ENCODE data around the gene ALG14.
"Not testable (repeated sequence)": the region's sequence is repeated elsewhere in the genome, so short reads cannot be mapped to it uniquely, and the experiment has no call there.

Gene ALG14

GRCh38 chr1:95041491-95042165 lies 31.1 kb downstream of the ALG14 start:
- DNase-seq, result peak; percentile 81

DNA sequence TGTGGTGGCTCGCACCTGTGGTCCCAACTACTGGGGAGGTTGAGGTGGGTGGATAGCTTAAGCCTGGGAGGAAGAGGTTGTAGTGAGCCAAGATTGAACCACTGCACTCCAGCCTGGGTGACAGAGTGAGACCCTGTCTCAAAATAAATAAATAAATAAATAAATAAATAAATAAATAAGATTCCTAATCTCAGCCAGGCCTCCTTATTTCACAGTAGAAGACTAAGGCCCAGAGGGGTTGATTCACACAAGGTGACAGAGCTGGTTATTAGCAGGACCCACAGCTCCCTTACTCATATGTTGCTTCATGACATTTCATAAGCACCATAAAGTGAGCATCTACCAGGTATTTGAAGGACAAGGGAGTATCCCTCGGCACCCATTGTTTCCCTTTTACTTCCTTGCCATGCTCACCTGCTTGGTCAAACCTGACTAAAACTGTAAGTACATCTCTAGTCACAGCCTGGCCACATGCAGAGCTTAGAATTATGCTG lies 32.7 kb downstream of the ALG14 start:
- no peak for DNase-seq

- DNase-seq, result no peak
These were observed 33.3 kb downstream of the ALG14 start for GRCh38 chr1:95039360-95040031.

DNA sequence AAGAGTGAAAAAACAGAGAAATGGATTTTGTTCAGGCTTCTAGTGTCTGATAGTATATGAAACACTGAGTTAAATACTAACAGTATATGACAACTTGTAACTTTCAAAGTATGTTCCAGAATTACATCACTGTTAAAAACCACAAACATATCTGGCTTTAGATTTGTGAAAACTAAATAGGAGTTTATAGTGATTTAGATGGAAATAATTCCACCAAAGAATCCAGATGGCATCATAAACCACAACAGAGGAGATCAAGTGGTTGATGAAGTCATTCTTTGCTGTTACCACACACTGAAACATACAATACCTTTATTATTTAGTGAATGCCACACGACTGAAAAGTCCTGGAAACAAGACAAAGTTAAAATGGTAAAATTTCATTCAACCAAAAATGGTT lies 37.2 kb downstream of the ALG14 start:
- no peak for DNase-seq

DNA sequence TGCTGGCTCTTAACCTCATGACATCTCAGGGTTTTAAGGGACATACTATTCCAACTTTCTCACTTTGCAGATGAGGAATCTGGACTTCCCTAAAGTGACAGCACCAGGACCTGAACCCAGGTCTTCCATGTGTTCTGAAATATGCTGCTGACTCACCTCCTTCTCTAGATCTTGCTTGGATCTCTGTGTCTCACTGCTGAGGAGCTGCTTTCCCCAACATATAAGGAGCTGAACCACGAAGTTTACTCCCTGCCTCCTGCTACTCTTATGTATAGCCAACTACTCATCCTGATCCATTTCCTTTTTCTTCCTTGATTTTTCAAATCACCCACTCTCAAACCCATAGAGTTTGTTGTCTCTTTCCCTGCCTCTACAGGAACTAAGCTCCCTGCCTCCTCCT lies 38.2 kb downstream of the ALG14 start:
- no peak for DNase-seq

- no peak for DNase-seq
These were observed 38.9 kb downstream of the ALG14 start for GRCh38 chr1:95033843-95034242.

DNA sequence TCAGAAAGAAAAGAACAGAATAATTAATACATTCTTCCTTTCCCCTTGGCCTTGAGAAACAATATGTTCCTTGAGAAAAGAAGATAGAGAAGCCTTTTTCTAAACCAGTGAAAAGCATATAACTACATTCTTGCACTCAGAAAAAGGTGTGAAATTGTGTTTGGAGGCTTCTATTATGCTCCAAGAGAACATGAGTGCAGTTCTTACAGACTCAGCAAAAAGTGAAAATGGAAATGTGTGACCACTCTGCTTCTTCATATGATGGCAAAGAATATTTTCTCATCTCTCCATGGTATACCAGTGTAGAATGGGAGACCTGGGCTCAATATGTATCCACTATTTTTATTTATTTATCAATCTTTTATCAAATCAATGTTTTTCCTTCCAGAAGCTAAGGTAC lies 43.2 kb downstream of the ALG14 start:
- DNase-seq, result no peak

DNA sequence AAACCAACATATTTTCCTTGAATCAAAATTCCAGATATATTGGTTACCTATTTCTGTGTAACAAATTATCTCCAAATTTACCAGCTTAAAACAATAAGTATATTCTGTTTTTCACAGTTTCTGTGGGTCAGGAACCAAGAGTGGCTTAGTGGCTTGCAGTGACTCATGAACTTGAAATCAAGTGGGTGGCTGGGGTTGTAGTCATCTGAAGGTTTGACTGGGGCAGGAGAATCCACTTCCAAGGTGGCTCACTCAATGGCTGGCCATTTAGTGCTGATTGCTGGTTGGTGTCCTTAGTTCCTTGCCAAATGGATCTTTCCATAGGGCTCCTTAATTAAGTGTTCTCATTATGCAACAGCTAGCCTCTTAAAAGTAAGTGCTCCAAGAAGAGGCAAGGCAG lies 43.8 kb downstream of the ALG14 start:
- no peak for DNase-seq

DNA sequence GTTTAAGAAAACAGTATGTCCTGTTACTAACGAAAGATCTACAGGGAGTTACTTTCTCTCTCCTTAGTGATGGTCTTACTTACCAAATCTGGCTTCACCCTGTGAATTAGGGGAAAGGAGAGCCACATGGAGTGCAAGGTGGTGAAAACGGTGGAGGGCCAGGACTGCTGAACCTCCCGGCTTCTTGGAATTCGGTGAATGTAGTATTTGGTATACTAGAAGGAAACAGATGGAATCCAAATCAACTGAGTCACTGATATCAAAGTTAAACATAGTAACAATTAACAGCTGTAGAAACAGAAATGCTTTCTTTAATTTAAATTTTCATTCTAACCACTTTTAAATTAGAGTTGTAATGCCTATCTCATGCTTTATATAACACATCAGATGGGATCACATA lies 45.7 kb downstream of the ALG14 start:
- DNase-seq, result no peak

DNA sequence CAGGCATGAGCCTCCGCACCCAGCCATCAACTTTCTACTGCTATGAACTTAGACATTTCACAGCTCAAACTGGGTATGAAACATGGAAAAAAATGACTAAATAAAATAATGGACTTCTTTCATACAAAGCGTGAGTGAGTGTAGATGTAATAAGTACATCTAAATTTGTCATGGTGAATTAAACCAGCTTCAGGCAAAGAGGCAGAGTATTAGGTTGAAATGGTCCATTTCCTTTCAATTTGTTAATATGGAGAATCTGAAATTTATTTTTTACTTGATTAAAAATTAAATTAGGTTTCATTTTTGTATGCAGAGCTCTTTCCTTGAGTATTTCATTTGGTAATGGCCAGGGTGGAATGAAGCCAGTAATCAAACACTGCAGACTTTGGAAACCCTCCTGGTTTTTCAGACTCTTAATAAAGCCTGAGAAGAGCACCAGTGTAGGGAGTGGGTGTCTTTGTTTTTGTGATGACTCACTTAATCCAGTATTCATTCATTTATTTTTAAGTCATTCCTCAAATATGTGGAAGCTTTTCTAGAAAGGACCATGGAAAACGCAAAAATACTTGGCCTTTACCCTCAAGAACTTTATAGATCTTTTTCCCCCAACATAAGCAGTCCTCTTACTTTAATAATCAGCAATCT lies 49.2 kb downstream of the ALG14 start:
- no peak for DNase-seq

- DNase-seq, result no peak
These were observed 50.2 kb downstream of the ALG14 start for GRCh38 chr1:95022644-95022926.

DNA sequence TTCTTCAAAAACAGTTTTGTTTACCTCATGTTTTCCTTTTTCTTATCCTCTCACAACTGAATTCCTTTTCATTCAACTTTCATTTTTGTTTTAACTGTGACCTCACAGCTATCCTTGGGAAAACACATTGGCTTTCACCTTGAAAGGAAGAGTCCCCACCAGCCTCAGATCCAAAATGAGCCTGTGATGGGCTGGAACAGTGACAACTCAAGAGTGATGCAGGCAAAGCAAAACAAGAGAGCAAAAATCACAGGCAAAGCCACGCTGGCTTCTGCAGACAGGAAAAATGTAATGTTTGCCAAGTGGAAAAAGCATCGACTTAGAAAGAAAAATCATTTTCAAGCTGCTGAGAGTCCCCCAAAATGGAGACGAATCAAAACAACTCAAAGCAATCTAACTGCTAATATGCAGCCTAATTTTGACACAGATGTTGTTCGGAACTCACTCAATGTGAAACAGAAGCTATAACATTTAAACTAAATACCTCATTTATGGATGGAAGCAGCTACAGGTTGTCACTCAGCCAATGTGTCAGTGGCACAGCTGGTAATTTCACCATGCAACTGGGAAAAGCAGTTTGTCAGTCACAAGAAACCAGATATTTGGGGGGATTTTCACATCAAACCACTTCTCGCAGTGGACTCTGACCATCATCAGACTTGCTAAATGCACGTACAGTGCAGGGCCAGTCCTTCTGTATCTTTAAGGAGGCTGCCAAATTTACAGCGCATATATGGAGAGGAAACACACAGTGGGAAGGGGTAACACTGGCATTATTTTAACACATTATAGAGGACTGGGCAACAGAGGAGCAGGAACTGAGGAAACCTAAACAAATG lies 50.7 kb downstream of the ALG14 start:
- DNase-seq, result peak; percentile 66

GRCh38 chr1:95021119-95021518 lies 51.6 kb downstream of the ALG14 start:
- no peak for DNase-seq

DNA sequence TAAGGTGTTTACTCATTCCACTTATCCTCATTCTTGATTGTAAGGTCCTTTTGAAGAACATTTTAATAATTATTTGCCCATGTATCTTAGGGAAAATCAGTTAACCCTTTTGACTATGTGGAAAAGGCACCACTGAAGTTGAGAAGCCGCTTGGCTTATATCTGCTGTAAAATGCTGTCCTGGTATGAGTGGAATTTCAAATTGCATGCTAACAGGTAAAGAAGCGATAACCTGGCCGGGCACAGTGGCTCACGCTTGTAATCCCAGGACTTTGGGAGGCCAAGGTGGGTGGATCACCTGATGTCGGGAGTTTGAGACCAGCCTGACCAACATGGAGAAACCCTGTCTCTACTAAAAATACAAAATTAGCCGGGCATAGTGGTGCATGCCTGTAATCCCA lies 53.3 kb downstream of the ALG14 start:
- not testable (repeated sequence) for DNase-seq

DNA sequence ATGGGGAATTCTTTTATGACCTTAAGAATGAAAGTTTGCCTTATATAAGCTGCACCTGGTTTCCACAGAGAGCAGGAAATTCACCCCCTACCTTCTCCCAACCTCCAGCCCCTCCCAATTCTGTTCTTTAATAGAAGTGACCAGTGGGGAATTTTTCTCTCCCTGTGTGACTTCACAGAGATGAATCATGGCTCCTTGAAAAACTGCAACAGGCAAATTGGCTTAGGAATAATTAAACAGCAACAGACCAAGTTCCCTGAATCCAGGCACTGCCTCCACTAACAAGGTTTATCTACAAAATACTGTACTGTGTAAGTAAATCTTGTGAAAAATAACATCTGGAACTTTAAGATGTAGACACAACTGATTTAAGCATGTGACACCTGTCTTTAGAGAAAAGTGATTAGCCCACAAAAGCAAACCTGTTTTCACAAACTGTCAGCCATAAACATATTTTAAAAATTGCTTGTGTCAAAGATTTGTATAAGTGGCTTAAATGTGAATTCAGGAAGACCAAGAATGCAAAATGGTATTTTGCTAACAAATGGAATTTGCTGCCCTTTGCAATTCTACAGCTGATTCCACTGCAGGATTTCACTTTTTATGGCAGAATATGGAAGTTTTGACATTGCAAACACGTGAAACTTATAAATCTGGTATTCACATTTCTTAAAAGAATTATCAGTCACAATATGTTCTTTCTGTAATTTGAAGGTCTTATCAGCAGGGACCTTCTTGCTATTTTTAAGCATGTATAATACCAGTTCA lies 54.0 kb downstream of the ALG14 start:
- DNase-seq, result no peak

- DNase-seq, result no peak
These were observed 55.0 kb downstream of the ALG14 start for GRCh38 chr1:95017775-95018174.

GRCh38 chr1:95015076-95015475 lies 57.7 kb downstream of the ALG14 start:
- DNase-seq, result no peak

DNA sequence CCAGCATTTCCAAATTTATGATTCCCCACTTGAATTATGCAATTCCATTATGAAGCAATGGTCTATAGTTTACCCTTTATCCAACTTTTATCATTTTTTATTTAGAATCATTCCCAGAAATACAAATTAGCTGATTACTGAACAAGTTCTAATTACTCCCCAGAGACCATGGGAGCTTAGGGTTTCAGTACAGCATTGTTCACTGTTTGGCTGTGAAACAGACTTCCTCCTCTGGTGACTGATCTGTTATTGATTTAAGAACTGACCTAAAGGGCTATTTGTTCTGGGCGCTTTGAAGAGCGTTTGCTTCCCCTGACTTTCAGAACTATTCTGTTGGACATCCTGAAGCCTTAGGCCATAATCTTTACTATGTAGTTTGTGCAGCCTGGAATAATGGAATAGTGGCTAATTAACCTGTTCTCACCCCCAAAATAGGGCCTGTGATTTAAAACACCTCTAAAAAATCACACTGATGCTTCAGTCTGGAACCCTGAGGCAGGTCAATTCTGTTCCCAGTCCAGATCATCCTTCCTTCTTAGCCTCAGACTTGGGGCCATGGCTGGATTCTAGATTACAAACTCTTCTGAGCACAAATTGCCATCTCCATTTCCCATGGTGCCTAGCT lies 58.7 kb downstream of the ALG14 start:
- DNase-seq, result no peak

- DNase-seq, result peak; percentile 65
These were observed 60.4 kb downstream of the ALG14 start for GRCh38 chr1:95012389-95012788.

DNA sequence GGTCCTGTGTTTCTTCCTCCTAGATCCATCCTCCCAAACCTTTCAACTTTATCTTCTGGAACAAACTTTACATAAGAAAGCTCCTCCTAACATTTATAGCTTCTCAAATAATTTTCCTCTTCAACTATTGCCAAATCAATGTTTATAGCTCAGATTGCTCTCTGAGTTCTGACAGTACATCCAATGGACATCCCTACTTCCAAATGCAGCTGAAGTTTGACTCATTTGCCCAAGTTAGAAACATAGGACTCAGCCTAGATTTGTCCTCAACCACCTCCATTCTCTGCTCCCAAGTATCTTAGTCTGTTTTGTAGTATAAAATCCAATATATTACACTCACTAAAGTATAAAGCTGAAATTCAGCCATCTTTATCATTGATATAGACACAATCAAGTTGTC lies 62.6 kb downstream of the ALG14 start:
- DNase-seq, result no peak

DNA sequence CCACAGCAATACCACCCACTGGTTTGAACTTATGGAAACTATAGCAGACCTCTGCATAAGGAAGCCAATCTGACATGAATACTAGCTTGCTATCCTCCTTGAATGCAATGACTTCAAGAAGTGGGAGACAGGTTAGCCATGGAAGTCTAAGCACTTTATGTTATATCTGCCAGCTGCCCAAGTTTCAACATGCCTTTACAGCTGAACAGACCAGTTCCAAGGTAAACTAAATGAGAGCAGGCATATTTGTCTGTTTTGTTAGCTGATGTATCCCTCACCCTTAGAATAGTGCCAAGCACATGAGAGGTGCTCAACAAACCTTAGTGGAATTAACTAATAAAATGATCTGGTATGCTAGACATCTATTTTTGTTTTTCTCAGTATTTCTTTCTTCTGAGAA lies 65.1 kb downstream of the ALG14 start:
- DNase-seq, result peak; percentile 7

DNA sequence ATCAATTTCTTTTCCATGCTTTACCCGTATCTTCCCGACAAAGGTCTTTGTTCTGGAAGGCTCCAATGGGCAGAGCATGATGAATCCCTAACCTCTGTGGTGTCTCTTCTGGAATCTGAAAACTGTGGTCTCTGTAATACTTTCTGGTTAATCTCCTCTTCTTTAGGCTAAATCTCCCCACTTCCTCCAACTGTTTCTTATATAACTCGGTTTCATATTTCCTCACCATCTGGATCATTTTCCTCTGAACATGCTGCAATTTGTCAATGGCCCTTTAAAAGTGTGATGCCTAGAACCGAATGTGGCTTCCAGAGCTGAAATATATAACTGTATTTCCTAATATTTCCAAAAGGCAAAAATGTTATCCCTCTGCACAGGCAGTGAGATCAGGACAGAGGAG lies 66.1 kb downstream of the ALG14 start:
- peak; percentile 93 for DNase-seq

Data from NCI-H1694 treated with DMSO at 0.1 percent for 48 hours (cell line).